AG10803 (cell line): ENCODE data around the gene SLC28A3.
A peak's percentile ranks its signal among the peaks of the same experiment; 100 is the strongest.

ENCODE experiments used
- DNase-seq: peaks from one replicate; pipeline ENCODE4 v3.0.0; 2010; ENCODE audit warnings: low read depth
- H3K4me3 ChIP-seq: 2 replicates; pipeline ENCODE4 v1.5.1; 2011; ENCODE audit warnings: mild to moderate bottlenecking, low read length, control low read depth
- TF ChIP-seq, protein P1 (sequence below): conservative IDR thresholded peaks from 2 replicates; pipeline ENCODE4 v1.5.1; 2011; ENCODE audit warnings: mild to moderate bottlenecking, low read length, control low read depth, inconsistent platforms

Gene SLC28A3

DNA sequence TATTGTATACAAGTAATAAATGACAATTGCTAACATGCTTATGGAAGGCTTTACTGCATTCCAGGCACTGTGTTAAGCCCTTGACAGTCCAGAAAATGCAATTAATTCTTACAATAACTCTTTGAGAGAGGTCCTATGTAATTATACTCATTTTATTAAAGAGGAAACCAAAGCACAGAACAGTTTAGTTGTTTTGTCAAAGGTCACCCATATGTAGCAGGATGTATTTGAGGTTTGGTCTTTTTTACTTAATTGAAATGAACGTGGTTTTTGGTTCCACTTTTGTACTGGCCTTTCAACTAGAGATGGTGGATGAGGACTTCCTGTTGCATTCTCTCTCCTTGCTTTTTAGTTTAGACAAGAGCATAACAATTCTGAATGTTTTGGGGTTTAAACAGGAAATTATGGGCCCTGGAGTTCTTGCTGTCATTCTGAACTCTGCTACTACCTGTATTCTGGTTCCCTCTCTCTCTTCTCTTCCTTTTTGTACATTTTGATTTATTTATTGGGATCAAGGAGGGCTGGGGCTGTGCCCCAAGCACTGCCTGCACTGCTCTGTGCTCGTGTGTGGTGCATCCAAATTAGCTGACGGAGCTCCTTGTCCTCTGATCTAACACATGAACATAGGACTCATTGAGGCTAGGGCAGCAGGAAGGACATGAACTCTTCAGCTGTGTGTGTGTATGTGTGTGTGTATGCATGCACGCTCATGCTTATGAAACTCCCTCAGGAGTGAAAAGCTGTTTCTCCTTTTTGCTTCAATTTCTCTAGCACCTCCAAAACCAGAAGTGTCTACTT, 47.4 kb downstream of the SLC28A3 start:
- TF ChIP-seq, protein P1, sequence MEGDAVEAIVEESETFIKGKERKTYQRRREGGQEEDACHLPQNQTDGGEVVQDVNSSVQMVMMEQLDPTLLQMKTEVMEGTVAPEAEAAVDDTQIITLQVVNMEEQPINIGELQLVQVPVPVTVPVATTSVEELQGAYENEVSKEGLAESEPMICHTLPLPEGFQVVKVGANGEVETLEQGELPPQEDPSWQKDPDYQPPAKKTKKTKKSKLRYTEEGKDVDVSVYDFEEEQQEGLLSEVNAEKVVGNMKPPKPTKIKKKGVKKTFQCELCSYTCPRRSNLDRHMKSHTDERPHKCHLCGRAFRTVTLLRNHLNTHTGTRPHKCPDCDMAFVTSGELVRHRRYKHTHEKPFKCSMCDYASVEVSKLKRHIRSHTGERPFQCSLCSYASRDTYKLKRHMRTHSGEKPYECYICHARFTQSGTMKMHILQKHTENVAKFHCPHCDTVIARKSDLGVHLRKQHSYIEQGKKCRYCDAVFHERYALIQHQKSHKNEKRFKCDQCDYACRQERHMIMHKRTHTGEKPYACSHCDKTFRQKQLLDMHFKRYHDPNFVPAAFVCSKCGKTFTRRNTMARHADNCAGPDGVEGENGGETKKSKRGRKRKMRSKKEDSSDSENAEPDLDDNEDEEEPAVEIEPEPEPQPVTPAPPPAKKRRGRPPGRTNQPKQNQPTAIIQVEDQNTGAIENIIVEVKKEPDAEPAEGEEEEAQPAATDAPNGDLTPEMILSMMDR, result no peak
- no peak for DNase-seq
- no peak overlapping the region for H3K4me3 ChIP-seq

DNA sequence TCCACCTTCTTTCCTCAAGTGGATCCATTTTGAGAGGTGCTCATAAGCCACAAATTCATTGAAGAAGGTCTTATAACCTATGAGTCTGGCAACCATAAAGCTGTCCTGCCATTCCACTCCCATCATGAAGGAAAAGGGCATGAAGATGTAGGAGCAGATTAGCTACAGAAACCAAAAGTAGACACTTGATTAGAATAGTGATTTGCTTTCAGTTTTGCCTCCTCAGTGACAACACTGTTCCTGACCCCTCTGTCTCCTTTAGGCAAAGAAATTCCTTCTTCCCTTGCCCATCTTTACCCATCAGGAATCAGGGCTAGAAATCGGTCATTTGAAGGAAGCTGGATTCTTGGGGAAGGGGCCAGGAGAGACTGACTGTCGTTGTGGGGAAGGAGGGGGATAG, 55.2 kb downstream of the SLC28A3 start:
- DNase-seq, result no peak
- H3K4me3 ChIP-seq, result no peak overlapping the region
- TF ChIP-seq, protein P1, result no peak

DNA sequence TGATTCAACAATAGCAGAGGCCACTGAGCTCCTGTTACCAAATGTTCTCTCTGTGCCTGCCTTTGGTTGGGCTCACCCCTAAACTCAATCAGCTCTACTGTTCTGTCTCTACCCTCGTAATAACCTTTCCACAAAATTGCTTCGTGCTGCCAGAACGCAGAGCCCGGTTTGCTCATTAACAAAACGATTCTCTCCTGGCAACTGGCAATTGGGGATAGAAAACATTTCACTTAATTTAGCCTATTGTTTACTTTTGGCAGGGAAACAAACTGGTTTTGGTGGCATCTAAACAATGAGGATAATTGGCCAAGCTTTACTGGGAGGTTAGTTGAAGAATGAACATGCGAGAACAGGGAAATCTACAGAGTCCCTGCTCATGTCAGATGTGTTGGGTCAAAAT, 56.6 kb downstream of the SLC28A3 start:
- H3K4me3 ChIP-seq, result no peak overlapping the region
- no peak for DNase-seq
- TF ChIP-seq, protein P1, result no peak

DNA sequence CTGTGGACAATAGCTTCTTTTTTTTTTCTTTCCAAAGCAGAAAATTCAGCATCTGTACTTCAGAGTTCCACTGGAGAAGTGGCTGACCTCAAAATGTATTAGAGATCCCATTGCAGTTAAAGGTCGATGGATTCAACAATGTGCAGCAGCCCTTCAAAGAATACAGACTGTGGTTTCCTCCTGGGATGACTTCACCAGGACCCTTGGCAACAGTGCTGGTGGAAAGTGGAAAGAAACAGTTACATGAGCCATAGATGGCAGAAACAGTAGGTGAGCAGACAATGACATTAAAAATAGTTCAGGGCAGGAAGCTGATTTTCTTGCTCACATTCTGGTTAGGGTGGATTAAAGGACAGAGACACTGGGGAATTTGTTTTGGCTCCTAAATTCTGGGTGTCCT, 62.4 kb downstream of the SLC28A3 start:
- TF ChIP-seq, protein P1, result no peak
- no peak overlapping the region for H3K4me3 ChIP-seq
- DNase-seq, result peak; percentile 8

DNA sequence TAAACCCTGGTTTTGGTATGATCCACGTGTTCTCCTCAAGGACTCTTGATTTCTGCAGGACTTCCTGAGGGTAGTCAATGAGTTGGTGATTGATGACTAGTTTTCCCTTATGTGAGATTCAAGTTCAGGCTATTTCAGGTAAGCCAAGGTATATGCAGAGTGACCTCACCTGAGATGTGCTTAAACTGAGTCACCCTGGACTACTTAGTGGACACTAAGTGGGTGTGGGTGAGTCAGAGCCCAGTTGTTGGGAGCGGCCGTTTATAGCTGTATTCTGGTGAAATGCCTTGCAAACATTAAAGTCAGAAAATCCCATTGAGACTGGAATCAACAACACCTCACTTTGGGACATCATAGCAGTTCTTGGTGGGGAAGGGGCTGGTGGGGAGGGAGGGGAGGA, 62.9 kb downstream of the SLC28A3 start:
- DNase-seq, result no peak
- TF ChIP-seq, protein P1, result no peak

DNA sequence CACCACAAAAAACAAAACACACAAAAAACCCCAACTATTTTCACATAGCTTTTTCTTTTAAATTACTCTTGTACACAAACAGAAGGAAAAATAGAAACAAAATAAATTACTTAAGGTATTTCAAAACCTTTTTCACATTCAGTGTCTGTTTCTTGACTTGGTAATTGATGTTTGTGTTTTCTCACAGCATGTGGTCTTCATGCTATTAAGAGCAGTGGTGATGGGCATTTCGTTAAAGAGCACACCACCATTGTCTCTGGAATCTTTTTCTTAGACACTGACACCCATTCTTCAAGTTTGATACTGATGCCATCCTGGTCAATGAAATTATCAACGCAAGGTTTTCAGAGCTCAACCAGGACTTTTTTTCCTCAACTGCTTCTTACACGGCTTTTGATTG, 63.8 kb downstream of the SLC28A3 start:
- no peak for DNase-seq
- TF ChIP-seq, protein P1, result no peak
- H3K4me3 ChIP-seq, result no peak overlapping the region

More for the DNA sequence above, 62.9 kb downstream of the SLC28A3 start:
- H3K4me3 ChIP-seq, result no peak overlapping the region

DNA sequence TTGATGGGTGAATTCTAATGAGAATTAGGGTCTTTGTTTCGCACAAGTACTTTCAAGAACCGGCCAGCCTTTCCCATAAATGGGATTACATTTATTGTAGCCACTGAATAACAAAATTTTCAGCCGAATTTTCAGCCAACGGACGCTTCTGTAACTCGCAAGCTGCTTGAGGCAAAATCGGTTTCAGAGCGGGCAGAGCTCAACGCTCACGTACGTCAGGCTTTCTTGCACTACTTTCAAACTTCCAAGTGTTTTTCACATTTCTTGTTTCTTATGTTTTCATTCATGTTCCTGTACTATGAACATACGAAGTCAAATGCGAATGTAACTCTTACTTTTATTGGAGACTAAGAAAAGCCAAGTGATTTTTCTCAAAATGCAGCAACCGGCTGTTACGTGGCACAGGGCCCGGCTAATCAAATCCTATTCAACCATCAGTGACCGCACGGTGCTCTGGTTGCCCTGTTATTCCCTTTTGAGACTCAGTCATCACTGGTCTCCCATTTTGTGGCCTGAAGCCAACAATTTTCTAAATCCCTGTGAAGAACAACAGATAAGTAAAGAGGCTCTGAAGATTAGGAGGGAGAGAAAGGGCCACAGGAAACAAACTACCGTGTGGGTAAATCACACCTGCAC, 68.5 kb downstream of the SLC28A3 start:
- H3K4me3 ChIP-seq, result peak overlapping the region; percentile 49
- TF ChIP-seq, protein P1, result no peak

More for the DNA sequence above, 68.5 kb downstream of the SLC28A3 start:
- peak; percentile 5 for DNase-seq
